HL-60/S4 (cell line): Measurements from ENCODE around the gene ZNF212.

Experiments used
- in situ Hi-C: fragments of 300-500 bp; cut with MboI; formaldehyde crosslinking; loops from 2 replicates; pipeline ENCODE4 v1.14.3; 2022; ENCODE audit warnings: low sequenced_read_pairs

Gene ZNF212

GRCh38 chr7:149284343-149284742, 44.9 kb downstream of the ZNF212 start:
- in situ Hi-C loops, result no loop called here

- in situ Hi-C loops, result no loop called here
Observed at GRCh38 chr7:149284850-149285585, 45.6 kb downstream of the ZNF212 start.

- in situ Hi-C loops, result no loop called here
Observed at GRCh38 chr7:149285603-149286002, 46.2 kb downstream of the ZNF212 start.

GRCh38 chr7:149286811-149287400, 47.5 kb downstream of the ZNF212 start:
- in situ Hi-C loops, result no loop called here

- in situ Hi-C loops, result no loop called here
Observed at GRCh38 chr7:149287622-149288021, 48.2 kb downstream of the ZNF212 start.

- in situ Hi-C loops, result no loop called here
Observed at GRCh38 chr7:149289262-149289661, 49.8 kb downstream of the ZNF212 start.

- in situ Hi-C loops, result no loop called here
Observed at GRCh38 chr7:149289856-149290255, 50.4 kb downstream of the ZNF212 start.

- in situ Hi-C loops, result no loop called here
Observed at GRCh38 chr7:149291036-149291780, 51.8 kb downstream of the ZNF212 start.

- in situ Hi-C loops, result no loop called here
Observed at GRCh38 chr7:149291781-149292461, 52.5 kb downstream of the ZNF212 start.

- in situ Hi-C loops, result no loop called here
Observed at GRCh38 chr7:149292462-149292823, 53.0 kb downstream of the ZNF212 start.

- in situ Hi-C loops, result no loop called here
Observed at GRCh38 chr7:149293338-149293737, 53.9 kb downstream of the ZNF212 start.

- in situ Hi-C loops, result no loop called here
Observed at GRCh38 chr7:149293946-149294633, 54.6 kb downstream of the ZNF212 start.

- in situ Hi-C loops, result no loop called here
Observed at GRCh38 chr7:149294634-149295480, 55.4 kb downstream of the ZNF212 start.

GRCh38 chr7:149295481-149295850, 56.0 kb downstream of the ZNF212 start:
- in situ Hi-C loops, result no loop called here

GRCh38 chr7:149296368-149296767, 56.9 kb downstream of the ZNF212 start:
- in situ Hi-C loops, result no loop called here

- in situ Hi-C loops, result no loop called here
Observed at GRCh38 chr7:149297034-149297755, 57.7 kb downstream of the ZNF212 start.

GRCh38 chr7:149300620-149301285, 61.3 kb downstream of the ZNF212 start:
- in situ Hi-C loops, result no loop called here

- in situ Hi-C loops, result no loop called here
Observed at GRCh38 chr7:149302222-149302621, 62.8 kb downstream of the ZNF212 start.

GRCh38 chr7:149302865-149303264, 63.4 kb downstream of the ZNF212 start:
- in situ Hi-C loops, result no loop called here
